GM12874 (cell line): Measurements from ENCODE around the gene ADGRV1.

Source experiments
- CTCF ChIP-seq: IDR thresholded peaks from 2 replicates; pipeline ENCODE4 v1.5.1; 2011; ENCODE audit warnings: low read depth, mild to moderate bottlenecking, control low read depth, low read length, moderate library complexity; ENCODE audit not compliant: insufficient read depth

ADGRV1 gene

GRCh38 chr5:90585337-90585986 is 26.9 kb downstream of the ADGRV1 start:
- TF ChIP-seq CTCF = no peak

- no peak for TF ChIP-seq CTCF
Measured at GRCh38 chr5:90586469-90586868, 27.9 kb downstream of the ADGRV1 start.

- TF ChIP-seq CTCF = no peak
Measured at GRCh38 chr5:90590170-90590569, 31.6 kb downstream of the ADGRV1 start.

GRCh38 chr5:90598293-90598692 is 39.7 kb downstream of the ADGRV1 start:
- no peak for TF ChIP-seq CTCF

- TF ChIP-seq CTCF = no peak
Measured at GRCh38 chr5:90601468-90601867, 42.9 kb downstream of the ADGRV1 start.

DNA sequence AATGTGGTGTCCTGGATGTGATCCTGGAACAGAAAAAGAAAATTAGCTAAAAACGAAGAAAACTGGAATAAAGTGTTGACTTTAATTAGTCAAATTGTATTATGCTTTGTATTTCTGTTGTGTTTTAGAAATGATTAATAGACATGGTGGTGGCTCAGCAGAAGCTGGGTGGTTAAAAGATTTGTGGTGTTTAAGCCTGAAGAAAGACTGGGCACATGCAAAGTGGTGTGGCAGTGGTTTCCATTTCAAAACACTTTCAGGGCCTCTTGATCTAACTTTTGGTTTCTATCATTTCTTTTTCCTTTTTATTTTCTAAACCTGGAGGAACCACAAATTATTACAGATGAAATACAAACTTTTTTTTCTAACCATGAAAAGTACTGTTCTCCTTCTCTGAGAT is 44.1 kb downstream of the ADGRV1 start:
- no peak for TF ChIP-seq CTCF

DNA sequence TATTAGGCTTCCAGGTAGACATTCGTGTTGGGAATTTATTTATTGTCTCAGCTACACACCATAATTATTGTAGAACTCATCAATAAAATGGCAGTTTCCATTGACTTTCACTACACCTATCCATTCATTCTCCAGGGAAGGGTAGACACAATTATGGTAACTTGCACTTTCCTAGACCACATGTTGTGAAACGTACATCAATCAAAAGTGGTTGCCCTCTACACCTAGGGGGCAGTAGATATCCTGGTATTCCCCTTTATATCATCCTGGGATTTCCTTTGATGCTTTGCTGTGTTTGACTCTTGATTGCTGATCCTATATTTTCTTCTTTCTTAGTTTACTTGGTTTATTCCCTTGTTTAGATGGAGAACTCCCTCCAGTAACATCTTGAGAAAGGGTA is 47.9 kb downstream of the ADGRV1 start:
- peak; percentile 20; the same call in 1 of the 2 replicates for TF ChIP-seq CTCF
